ENCODE measurements around the gene CUX1.

CUX1 gene

DNA sequence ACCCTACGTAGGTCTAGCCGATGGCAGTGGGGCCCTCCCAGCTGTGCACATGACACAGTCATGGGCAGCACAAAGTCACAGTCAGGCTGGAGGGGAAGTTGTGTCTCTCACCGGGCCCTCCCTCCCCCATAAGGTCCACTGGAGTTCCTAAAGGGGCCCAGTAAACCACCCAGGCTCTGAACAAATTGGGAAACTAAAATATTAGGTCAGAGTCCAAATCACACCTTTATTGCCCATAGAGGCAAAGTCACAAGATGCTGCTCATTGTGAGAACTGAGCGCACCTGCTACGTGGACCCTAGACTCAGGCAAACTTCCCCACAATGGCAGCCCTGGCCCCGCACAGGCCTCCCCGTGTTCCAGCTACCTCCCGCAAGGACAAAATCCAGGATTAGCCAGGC is 424.0 kb downstream of the CUX1 start:
- no peak for DNase-seq (ENCODE audit: low spot score)

- DNase-seq (ENCODE audit: low spot score) = no peak
Observed at GRCh38 chr7:102244601-102245000, 427.2 kb downstream of the CUX1 start.

DNA sequence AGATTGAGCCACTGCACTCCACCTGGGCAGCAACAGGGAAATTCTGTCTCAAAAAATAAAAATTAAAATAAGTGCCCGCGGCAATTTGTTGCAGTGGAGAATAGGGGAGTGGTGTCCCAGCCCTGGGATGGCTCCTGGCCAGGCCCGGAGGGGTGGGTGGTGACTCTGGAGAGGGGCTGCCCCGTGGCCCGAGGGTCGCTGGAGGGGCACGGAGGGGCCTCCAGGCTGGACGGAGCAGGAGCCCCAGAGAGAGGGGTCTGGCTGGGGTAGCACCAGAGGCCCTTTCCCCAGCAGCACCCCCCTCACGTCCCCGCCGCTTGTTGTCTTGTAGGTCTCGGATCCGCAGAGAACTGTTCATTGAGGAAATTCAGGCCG is 430.6 kb downstream of the CUX1 start:
- DNase-seq (ENCODE audit: low spot score) = no peak

DNA sequence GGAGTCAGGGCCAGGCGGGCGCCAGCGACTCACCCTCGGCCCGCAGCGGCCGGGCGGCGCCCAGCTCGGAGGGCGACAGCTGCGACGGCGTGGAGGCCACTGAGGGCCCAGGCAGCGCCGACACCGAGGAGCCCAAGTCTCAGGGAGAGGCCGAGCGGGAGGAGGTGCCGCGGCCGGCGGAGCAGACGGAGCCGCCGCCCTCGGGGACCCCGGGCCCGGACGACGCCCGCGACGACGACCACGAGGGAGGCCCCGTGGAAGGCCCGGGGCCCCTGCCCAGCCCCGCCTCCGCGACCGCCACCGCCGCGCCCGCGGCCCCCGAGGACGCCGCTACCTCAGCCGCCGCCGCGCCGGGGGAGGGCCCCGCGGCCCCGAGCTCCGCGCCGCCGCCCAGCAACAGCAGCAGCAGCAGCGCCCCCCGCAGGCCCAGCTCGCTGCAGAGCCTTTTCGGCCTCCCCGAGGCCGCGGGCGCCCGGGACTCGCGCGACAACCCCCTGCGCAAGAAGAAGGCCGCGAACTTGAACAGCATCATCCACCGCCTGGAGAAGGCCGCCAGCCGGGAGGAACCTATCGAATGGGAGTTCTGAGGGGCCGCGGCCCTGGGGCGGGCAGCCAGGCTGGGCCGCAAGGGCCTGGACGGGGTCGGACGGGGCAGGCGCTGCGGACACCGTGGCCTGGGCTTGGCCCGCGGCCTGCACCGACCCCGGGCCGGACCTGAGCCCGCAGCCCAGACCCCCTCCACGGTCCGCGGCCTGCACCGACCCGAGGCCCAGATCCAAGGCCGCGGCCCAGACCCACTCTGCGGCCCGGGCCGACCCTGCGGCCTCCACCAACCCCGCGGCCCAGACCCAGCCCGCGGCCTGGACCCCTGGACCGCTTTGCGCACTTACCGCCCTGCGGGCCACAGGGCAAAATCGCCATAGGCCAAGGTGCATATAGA is 431.3 kb downstream of the CUX1 start:
- DNase-seq (ENCODE audit: low spot score) = no peak

DNA sequence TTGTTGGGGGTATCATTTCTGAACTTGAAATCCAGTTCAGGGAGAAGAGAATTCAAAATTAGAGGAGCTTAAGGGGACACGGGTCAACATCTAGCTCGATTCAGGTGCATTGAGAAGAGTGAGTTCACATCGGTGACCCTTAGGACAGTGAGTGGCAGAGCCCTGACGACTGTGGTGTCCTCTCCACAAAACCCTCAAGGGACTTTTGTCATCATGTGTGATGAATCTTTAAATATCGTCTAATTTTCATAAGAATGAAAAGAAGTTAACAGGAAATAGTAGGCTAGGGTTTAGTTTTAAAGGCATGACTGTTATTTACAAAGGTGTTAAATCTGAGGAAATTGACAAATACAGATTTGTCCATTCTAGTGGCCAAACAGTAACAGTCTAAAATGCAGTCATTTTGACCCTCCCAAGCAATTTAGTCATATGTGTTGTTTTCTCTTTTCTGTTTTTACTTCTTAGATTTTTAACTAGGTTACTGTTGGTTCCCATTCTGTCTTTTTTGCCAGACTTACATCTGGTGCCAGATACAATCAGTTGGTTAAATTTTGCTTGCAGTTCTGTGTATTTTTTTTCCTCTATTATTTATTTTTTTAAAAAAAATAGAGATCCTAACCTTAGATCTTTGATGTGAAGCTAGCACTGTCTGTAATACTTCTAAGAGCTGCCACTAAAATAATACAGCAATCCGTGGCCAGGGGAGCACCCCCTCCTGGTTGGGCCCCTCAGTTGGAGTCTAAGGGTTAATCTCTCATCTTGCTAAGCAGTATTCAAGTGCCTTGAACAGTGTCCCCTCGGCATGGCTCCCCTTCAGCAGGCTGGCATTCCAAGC is 434.3 kb downstream of the CUX1 start:
- no peak for DNase-seq (ENCODE audit: low spot score)

DNA sequence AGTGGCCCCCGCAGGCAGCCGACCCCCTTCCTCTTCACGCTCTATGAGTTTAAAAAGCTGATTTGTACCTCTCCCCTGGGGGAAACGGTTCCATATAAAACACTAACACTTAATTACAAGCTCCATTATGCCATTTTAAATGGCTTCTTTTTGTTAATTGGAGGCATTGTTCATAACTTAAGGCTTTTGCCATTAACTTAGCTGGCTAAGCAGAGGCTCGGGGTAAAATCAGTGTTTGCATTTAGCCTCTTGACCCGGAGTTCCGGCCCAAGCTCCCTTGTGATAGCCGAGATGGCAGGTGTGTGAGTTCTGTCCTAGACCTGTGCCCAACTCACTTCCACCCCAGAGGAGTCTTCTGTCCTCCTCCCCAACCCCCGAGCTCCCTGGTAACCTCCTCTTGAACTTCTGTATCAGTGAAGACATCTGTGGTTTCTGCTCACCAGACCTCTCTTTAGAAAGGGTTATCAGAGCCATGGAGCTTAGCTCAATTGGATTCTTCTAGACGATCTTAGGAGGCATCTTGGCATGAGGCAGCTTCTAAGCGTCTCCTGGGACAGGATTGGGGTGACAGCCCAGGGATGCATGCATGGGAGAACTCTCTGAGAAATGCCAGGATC is 435.0 kb downstream of the CUX1 start:
- no peak for DNase-seq (ENCODE audit: low spot score)

DNA sequence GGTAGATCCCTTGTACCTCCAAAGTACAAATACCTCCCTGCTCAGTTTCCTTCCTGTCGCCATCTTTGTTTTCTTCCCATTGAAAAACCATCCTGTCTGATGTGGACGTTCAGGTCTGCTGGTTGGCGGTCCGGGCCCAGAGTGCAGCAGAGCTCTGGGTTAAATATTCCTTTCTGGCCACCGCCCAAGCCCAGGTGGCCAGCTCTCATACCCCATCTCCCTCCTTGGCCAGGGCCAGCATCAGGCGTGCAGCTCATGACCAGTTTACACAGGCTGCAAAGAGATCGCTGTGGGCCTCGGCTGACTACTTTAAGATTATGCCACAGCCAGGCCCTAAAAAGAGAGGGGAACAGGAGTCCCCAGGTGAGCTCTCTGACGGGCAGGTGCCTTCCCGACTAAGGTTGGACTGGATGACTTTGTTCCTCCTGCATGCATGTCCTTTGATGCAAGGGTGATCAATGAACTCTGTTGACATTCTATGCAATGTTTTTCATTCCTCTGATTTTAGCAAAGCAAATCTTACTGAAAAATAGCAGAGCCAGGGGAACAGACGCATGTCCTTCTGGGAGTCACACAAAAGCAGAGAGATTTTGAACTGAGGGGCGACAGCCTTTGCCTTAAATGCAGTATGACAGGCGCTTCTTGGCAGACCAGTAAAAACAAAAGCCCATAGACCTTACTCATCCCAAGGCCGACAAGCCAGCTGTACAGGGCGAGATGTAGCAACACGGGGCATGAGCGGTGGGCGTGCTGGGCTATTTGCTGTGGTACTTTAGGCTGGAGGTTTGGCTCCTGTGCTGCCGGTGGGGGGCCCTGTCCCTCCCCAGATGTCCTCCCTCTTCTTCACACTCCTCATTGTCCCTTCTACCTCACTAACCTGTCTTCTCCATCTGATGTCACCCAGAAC is 435.9 kb downstream of the CUX1 start:
- peak; percentile 60 for DNase-seq (ENCODE audit: low spot score)

- DNase-seq (ENCODE audit: low spot score) = no peak
Observed at GRCh38 chr7:102253973-102254370, 436.5 kb downstream of the CUX1 start.

DNA sequence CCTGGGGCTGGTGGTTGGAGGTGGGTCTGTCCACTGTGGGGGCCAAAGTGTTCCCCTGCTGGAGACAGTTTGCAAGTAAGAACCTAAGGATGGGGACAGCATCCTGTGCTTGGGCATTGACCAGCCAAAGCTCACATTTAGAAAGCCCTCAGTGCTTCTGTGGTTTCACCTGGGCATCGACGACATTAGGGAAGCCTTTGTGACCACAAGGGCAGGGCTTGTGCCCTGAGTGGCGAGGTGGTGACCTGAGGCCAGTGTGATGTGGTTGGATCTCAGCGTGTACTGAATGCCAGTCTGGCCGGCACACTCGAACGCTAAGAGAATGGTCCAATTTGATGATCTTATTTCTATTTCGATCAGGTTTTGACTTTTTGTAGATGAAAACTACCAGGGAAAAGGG is 437.1 kb downstream of the CUX1 start:
- DNase-seq (ENCODE audit: low spot score) = no peak

- DNase-seq (ENCODE audit: low spot score) = no peak
Observed at GRCh38 chr7:102255501-102255900, 438.1 kb downstream of the CUX1 start.

DNA sequence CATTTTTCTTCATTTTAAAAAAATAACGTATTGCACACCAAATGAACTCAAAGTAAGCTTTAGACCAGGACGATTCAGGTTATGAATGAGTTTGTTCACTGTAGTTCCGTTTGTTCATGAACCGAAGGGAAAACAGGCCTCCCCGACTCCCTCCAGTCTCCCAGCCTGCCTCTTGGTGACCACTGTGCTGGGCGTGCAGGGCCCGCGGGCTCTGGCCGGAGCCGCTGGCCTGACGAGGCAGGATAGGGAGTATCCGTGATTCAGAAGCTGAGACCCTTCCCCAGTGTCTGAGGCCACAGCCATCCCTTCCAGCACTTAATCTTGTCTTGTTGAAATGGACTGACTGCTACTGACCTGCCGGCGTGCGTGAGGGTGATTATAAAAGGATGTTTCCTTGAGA is 438.5 kb downstream of the CUX1 start:
- DNase-seq (ENCODE audit: low spot score) = no peak

DNA sequence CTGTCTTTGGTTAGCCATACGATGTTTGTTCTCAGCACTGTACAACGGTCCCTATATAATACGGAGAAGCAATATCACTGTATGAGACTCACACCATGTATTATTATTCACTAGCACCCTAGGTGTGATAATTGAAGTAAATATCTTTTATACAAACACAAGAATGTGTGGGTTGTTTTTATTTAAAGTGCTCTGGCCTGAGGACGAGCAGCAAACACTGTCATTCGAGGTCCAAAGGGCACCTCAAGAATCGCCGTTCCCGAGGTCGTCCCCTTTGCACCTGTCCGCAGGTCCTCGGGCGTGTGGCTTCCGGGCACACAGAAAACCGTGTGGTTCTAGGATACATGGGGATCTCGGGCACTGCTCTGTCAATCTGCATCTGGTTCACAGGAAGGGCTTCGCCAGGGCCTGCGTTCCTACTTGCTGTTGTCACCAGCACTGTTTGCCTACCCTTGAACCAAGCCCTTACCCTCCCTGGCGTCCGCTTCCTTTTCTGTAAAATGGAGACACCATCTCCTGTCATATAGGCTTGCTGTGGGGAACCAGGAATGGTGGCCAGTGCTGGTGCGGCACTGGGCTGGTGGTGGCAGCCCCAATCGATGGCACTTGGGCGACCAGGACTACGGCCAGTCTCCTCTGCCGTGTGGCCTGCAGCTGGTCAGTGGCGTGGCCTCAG is 440.8 kb downstream of the CUX1 start:
- no peak for DNase-seq (ENCODE audit: low spot score)

DNA sequence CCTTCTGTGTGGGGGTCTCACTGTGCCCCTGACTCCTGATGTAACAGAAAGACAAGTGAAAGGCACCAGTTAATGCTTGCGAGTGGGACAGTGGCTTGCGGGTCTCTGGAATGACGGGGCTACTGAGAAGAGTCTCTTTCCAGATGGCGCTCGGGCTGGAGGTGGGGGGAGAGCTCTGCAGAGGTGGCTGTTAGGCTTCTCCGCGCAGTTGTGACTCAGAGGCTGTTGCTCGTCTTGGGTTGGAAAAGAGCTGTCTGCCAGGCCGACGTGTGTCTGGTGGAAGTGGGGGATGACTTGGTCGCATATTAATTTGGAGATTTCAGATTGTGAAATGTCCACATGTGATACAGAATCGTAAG is 441.3 kb downstream of the CUX1 start:
- no peak for DNase-seq (ENCODE audit: low spot score)

GRCh38 chr7:102260856-102261255 is 443.4 kb downstream of the CUX1 start:
- peak; percentile 91 for DNase-seq (ENCODE audit: low spot score)

- DNase-seq (ENCODE audit: low spot score) = no peak
Observed at GRCh38 chr7:102261451-102261850, 444.0 kb downstream of the CUX1 start.

DNA sequence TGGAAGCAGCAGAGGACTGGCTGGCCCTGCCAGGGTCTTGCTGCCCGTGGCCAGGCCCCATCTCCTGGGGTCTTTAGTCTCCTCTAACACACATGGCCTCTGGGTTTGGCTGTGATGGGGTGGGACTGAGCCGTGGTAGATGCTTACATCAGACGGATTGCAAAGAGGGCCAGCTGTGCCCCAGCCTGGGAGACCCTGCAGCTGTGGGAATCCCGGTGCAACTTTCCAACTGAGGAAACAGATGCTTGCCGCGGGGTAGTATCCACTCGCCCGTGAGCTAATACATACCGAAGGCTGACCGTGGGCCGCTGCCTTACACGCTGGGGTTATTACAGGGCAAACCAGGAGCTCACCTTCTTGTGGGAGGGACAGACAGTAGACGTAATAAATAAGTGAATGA is 445.1 kb downstream of the CUX1 start:
- no peak for DNase-seq (ENCODE audit: low spot score)

GRCh38 chr7:102264367-102264891 is 447.0 kb downstream of the CUX1 start:
- no peak for DNase-seq (ENCODE audit: low spot score)

DNA sequence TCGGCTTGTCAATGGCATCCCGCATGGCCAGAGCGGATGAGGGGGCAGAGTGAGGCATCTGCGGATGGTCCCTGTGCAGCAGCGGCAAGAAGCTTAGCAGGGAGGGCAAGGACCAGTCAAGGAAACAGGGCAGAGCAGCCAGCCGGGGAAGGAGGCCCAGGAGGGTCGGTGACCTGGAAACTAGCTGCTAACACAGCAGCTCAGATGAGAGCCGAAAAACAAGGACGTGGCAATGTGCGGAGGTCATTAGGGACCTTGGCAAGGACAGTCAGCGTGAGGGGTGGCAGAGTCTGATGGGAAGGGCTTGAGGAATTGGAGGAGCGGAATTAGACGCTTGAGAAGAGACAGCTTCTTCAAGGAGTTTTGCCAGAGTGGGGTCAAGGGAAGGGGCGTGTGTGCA is 449.1 kb downstream of the CUX1 start:
- DNase-seq (ENCODE audit: low spot score) = no peak

DNA sequence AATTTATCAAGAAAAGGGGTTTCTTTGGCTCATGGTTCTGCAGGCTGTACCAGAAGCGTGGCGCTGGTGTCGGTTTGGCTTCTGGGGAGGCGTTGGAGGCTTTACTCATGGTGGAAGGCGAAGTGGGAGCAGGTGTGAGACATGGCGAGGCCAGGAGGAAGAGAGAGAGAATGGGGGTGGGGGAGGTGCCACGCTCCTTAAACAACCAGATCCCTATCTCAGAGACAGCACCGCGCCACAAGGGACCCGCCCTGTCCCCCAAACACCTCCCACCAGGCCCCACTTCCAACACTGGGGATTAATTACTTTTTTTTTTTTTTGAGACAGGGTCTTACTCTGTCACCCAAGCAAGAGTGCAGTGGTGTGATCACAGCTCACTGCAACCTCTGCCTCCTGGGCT is 451.2 kb downstream of the CUX1 start:
- DNase-seq (ENCODE audit: low spot score) = no peak

- peak; percentile 83 for DNase-seq (ENCODE audit: low spot score)
Observed at GRCh38 chr7:102270178-102270887, 452.9 kb downstream of the CUX1 start.

All from cerebellar cortex (tissue), 1 donor.